Measurements from ENCODE around the gene NCKIPSD. TPM values are rescaled to one million over a fixed set of nuclear protein-coding genes. Genes with fewer than 3 reads are reported as not detected.

Gene NCKIPSD
- total and polyA plus RNA-seq, 7 donors, result 5.9 to 8.6 (median 6.5) TPM

GRCh38 chr3:48700731-48701405 is 15.2 kb upstream of the NCKIPSD start:
- 93 to 94% (median 93%) methylated on average over 11 of the region's 11 CpGs for WGBS, 3 donors
- H3K27ac ChIP-seq, result no peak overlapping the region
- no peak overlapping the region for H3K4me3 ChIP-seq
- no peak for ATAC-seq
- H3K27me3 ChIP-seq (ENCODE audit: insufficient read depth in 3 of 3, low read length in 2 of 3), result no peaks in the 10 kb centered on the region
- H3K4me1 ChIP-seq, result peaks cover 3% of the 10 kb centered on the region
- no peak for DNase-seq
- intact Hi-C loops (cut with DNase I), result no loop called here
- H3K9me3 ChIP-seq, result no peaks in the 10 kb centered on the region
- no peak for TF ChIP-seq CTCF (IDR thresholded peaks at IDR 0.05)
- peaks cover 0 to 29% of the 10 kb centered on the region in 2 donors for H3K36me3 ChIP-seq (ENCODE audit: insufficient read depth in 1 of 2, low read depth in 1 of 2)

- H3K27ac ChIP-seq, result no peak overlapping the region
- intact Hi-C loops (cut with DNase I), result no loop called here
- peaks cover 0 to 43% of the 10 kb centered on the region in 2 donors for H3K36me3 ChIP-seq (ENCODE audit: insufficient read depth in 1 of 2, low read depth in 1 of 2)
Measured at GRCh38 chr3:48698891-48699290, 13.2 kb upstream of the NCKIPSD start.

GRCh38 chr3:48697952-48698351 is 12.2 kb upstream of the NCKIPSD start:
- intact Hi-C loops (cut with DNase I), result no loop called here
- Histone ChIP-seq H3K4me1 (peaks cover 3% of the 10 kb centered on the region), H3K27ac (no peak overlapping the region), H3K36me3 (ENCODE audit: insufficient read depth in 1 of 2, low read depth in 1 of 2) (peaks cover 0 to 52% of the 10 kb centered on the region in 2 donors), H3K27me3 (ENCODE audit: insufficient read depth in 3 of 3, low read length in 2 of 3) (no peaks in the 10 kb centered on the region), H3K9me3 (no peaks in the 10 kb centered on the region), H3K4me3 (no peak overlapping the region)
- ATAC-seq (no peak), DNase-seq (no peak)
- 89 to 93% (median 93%) methylated on average over 3 of the region's 3 CpGs for WGBS, 3 donors
- no peak for TF ChIP-seq CTCF (IDR thresholded peaks at IDR 0.05)

More at GRCh38 chr3:48698891-48699290, 13.2 kb upstream of the NCKIPSD start:
- H3K4me3 ChIP-seq, result no peak overlapping the region
- no peaks in the 10 kb centered on the region for H3K9me3 ChIP-seq
- no peak for TF ChIP-seq CTCF (IDR thresholded peaks at IDR 0.05)
- 97 to 99% (median 99%) methylated on average over 8 of the region's 8 CpGs for WGBS, 3 donors
- H3K4me1 ChIP-seq, result peaks cover 3% of the 10 kb centered on the region
- DNase-seq (no peak), ATAC-seq (no peak)
- H3K27me3 ChIP-seq (ENCODE audit: insufficient read depth in 3 of 3, low read length in 2 of 3), result no peaks in the 10 kb centered on the region

- Histone ChIP-seq H3K4me1 (peaks cover 3% of the 10 kb centered on the region), H3K4me3 (no peak overlapping the region), H3K9me3 (no peaks in the 10 kb centered on the region), H3K27me3 (ENCODE audit: insufficient read depth in 3 of 3, low read length in 2 of 3) (no peaks in the 10 kb centered on the region), H3K36me3 (ENCODE audit: insufficient read depth in 1 of 2, low read depth in 1 of 2) (peaks cover 0 to 65% of the 10 kb centered on the region in 2 donors), H3K27ac (no peak overlapping the region)
- DNase-seq (no peak), ATAC-seq (no peak)
- intact Hi-C loops (cut with DNase I), result no loop called here
- no peak for TF ChIP-seq CTCF (IDR thresholded peaks at IDR 0.05)
Measured at GRCh38 chr3:48696601-48697000, 10.9 kb upstream of the NCKIPSD start.

- WGBS, 3 donors, result 97 to 99% (median 97%) methylated on average over 5 of the region's 5 CpGs
- no peaks in the 10 kb centered on the region for H3K27me3 ChIP-seq (ENCODE audit: insufficient read depth in 3 of 3, low read length in 2 of 3)
- DNase-seq (no peak), ATAC-seq (no peak)
- no peak for TF ChIP-seq CTCF (IDR thresholded peaks at IDR 0.05)
- H3K27ac ChIP-seq, result no peak overlapping the region
- intact Hi-C loops (cut with DNase I), result no loop called here
- no peaks in the 10 kb centered on the region for H3K9me3 ChIP-seq
- peaks cover 0 to 65% of the 10 kb centered on the region in 2 donors for H3K36me3 ChIP-seq (ENCODE audit: insufficient read depth in 1 of 2, low read depth in 1 of 2)
- no peak overlapping the region for H3K4me3 ChIP-seq
- H3K4me1 ChIP-seq, result peaks cover 3% of the 10 kb centered on the region
Measured at GRCh38 chr3:48696156-48696555, 10.4 kb upstream of the NCKIPSD start.
